ENCODE measurements around the gene C11orf91. TPM values are rescaled to one million over a fixed set of nuclear protein-coding genes. Genes with fewer than 3 reads are reported as not detected.
"Not testable (repeated sequence)": the region's sequence is repeated elsewhere in the genome, so short reads cannot be mapped to it uniquely, and the experiment has no call there.

C11orf91 gene
- total and polyA plus RNA-seq, 4 donors, result not detected

DNA sequence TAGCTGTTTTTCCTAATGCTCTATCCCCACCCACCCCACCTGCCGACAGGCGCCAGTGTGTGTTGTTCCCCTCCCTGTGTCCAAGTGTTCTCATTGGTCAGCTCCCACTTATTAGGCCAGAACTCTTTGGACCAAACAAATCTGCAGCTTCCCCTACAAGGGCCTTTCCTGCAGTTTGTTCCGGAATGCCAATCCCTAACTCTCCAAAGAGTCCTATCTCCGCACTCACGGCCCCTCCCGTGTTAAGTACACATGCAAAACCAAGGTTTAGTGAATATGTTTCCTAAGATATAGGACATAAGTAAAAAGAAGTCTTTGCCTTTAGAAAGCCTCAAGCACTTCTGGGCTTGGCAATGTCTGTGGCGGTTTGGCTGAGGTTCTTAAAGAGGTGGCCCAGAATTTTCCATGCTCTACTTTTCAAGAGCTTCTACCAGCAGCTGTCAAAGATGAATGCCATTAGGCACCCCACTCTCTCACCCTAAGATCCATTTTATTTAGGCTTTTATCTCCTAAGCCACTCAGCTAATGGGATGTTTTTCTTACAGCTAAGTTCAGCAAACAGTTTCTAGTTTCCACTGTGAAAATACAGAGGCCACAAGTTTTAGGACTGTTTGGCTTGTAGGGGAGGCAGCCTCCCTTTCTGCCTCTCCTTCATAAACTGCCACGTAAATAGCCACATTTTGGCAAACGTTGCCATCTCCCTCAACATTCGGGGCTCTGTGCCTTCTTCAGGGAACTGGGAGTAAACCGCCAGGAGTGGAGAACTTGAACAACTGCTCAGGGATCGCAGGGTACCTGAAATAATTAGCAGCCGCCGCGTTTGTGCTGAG lies 34.0 kb upstream of the C11orf91 start:
- Histone ChIP-seq H3K4me1 (ENCODE audit: control insufficient read depth, insufficient read depth, low read length) (peaks cover 29% of the 10 kb centered on the region), H3K9me3 (ENCODE audit: control insufficient read depth, insufficient read depth, low read length) (no peaks in the 10 kb centered on the region), H3K4me3 (ENCODE audit: low read depth, low read length) (peak overlapping the region; percentile 89), H3K36me3 (ENCODE audit: control insufficient read depth, insufficient read depth, low read length) (no peaks in the 10 kb centered on the region), H3K27ac (ENCODE audit: low read depth, low read length) (peak overlapping the region; percentile 81), H3K27me3 (ENCODE audit: control insufficient read depth, insufficient read depth, low read length) (no peaks in the 10 kb centered on the region)
- 21% methylated on average over 11 of the region's 15 CpGs for WGBS (ENCODE audit: insufficient coverage)
- peak in 3 of 6 donors; percentile 46 to 75 (median 54) for DNase-seq (ENCODE audit: low read depth in 4 of 6, low spot score in 6 of 6)

GRCh38 chr11:33733980-33734379 lies 33.4 kb upstream of the C11orf91 start:
- Histone ChIP-seq H3K9me3 (ENCODE audit: control insufficient read depth, insufficient read depth, low read length) (no peaks in the 10 kb centered on the region), H3K4me3 (ENCODE audit: low read depth, low read length) (no peak overlapping the region), H3K27ac (ENCODE audit: low read depth, low read length) (no peak overlapping the region), H3K27me3 (ENCODE audit: control insufficient read depth, insufficient read depth, low read length) (no peaks in the 10 kb centered on the region), H3K36me3 (ENCODE audit: control insufficient read depth, insufficient read depth, low read length) (no peaks in the 10 kb centered on the region), H3K4me1 (ENCODE audit: control insufficient read depth, insufficient read depth, low read length) (peaks cover 29% of the 10 kb centered on the region)
- 60% methylated on average over 1 of the region's 7 CpGs for WGBS (ENCODE audit: insufficient coverage)
- DNase-seq (ENCODE audit: low read depth in 4 of 6, low spot score in 6 of 6), result no peak

- Histone ChIP-seq H3K27ac (ENCODE audit: low read depth, low read length) (no peak overlapping the region), H3K4me1 (ENCODE audit: control insufficient read depth, insufficient read depth, low read length) (peaks cover 27% of the 10 kb centered on the region), H3K4me3 (ENCODE audit: low read depth, low read length) (no peak overlapping the region), H3K27me3 (ENCODE audit: control insufficient read depth, insufficient read depth, low read length) (no peaks in the 10 kb centered on the region), H3K36me3 (ENCODE audit: control insufficient read depth, insufficient read depth, low read length) (no peaks in the 10 kb centered on the region), H3K9me3 (ENCODE audit: control insufficient read depth, insufficient read depth, low read length) (no peaks in the 10 kb centered on the region)
- no CpG with 5 or more reads among the region's 9 CpGs for WGBS (ENCODE audit: insufficient coverage)
- no peak for DNase-seq (ENCODE audit: low read depth in 4 of 6, low spot score in 6 of 6)
Observed at GRCh38 chr11:33731723-33732531, 31.3 kb upstream of the C11orf91 start.

DNA sequence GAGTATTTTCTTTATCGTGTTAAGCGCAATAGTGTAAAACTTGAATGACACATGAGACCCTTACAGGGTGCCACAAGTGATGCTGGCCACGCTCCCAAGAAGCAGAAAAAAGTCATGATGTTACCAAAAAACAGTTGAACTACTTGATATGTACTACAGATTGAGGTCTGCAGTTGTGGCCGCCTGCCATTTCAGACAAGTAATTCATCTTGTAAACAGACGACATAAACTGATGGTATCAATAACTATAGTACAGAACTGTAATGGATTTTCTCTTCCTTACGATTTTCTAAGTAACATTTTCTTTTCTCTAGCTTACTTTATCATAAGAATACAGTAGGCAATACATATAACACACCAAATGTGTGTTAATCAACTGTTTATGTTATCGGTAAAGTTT lies 30.1 kb upstream of the C11orf91 start:
- Histone ChIP-seq H3K27ac (ENCODE audit: low read depth, low read length) (no peak overlapping the region), H3K4me3 (ENCODE audit: low read depth, low read length) (no peak overlapping the region), H3K36me3 (ENCODE audit: control insufficient read depth, insufficient read depth, low read length) (no peaks in the 10 kb centered on the region), H3K9me3 (ENCODE audit: control insufficient read depth, insufficient read depth, low read length) (no peaks in the 10 kb centered on the region), H3K4me1 (ENCODE audit: control insufficient read depth, insufficient read depth, low read length) (peaks cover 15% of the 10 kb centered on the region), H3K27me3 (ENCODE audit: control insufficient read depth, insufficient read depth, low read length) (no peaks in the 10 kb centered on the region)
- DNase-seq (ENCODE audit: low read depth in 4 of 6, low spot score in 6 of 6), result no peak
- WGBS (ENCODE audit: insufficient coverage), result 62% methylated on average over 3 of the region's 7 CpGs

DNA sequence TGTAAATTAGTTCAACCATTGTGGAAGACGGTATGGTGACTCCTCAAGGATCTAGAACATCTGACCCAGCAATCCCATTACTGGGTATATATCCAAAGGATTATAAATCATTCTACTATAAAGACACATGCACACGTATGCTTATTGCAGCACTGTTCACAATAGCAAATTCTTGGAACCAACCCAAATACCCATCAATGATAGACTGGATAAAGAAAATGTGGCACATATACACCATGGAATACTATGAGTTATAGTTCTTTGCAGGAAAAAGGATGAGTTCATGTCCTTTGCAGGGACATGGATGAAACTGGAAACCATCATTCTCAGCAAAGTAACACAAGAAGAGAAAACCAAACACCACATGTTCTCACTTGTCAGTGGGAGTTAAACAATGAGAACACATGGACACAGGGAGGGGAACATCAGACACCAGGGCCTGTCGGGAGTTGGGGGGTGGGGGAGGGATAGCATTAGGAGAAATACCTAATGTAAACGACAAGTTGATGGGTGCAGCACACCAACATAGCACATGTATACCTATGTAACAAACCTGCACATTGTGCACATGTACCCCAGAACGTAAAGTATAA lies 28.5 kb upstream of the C11orf91 start:
- H3K4me3 ChIP-seq (ENCODE audit: low read depth, low read length); H3K36me3 ChIP-seq (ENCODE audit: control insufficient read depth, insufficient read depth, low read length); H3K9me3 ChIP-seq (ENCODE audit: control insufficient read depth, insufficient read depth, low read length); H3K27me3 ChIP-seq (ENCODE audit: control insufficient read depth, insufficient read depth, low read length); H3K27ac ChIP-seq (ENCODE audit: low read depth, low read length); DNase-seq (ENCODE audit: low read depth in 4 of 6, low spot score in 6 of 6); H3K4me1 ChIP-seq (ENCODE audit: control insufficient read depth, insufficient read depth, low read length): not testable (repeated sequence)
- WGBS (ENCODE audit: insufficient coverage), result no CpG with 5 or more reads among the region's 5 CpGs

GRCh38 chr11:33727539-33727938 lies 26.9 kb upstream of the C11orf91 start:
- not testable (repeated sequence) for H3K9me3 ChIP-seq (ENCODE audit: control insufficient read depth, insufficient read depth, low read length); DNase-seq (ENCODE audit: low read depth in 4 of 6, low spot score in 6 of 6); H3K36me3 ChIP-seq (ENCODE audit: control insufficient read depth, insufficient read depth, low read length); H3K4me3 ChIP-seq (ENCODE audit: low read depth, low read length); H3K27me3 ChIP-seq (ENCODE audit: control insufficient read depth, insufficient read depth, low read length); H3K27ac ChIP-seq (ENCODE audit: low read depth, low read length); H3K4me1 ChIP-seq (ENCODE audit: control insufficient read depth, insufficient read depth, low read length)
- WGBS (ENCODE audit: insufficient coverage), result no CpG with 5 or more reads among the region's 1 CpG

GRCh38 chr11:33725496-33725895 lies 24.9 kb upstream of the C11orf91 start:
- Histone ChIP-seq H3K27ac (ENCODE audit: low read depth, low read length) (no peak overlapping the region), H3K9me3 (ENCODE audit: control insufficient read depth, insufficient read depth, low read length) (no peaks in the 10 kb centered on the region), H3K36me3 (ENCODE audit: control insufficient read depth, insufficient read depth, low read length) (peaks cover 6% of the 10 kb centered on the region), H3K4me1 (ENCODE audit: control insufficient read depth, insufficient read depth, low read length) (peaks cover 19% of the 10 kb centered on the region), H3K27me3 (ENCODE audit: control insufficient read depth, insufficient read depth, low read length) (no peaks in the 10 kb centered on the region), H3K4me3 (ENCODE audit: low read depth, low read length) (no peak overlapping the region)
- DNase-seq (ENCODE audit: low read depth in 4 of 6, low spot score in 6 of 6), result no peak
- WGBS (ENCODE audit: insufficient coverage), result 80% methylated on average over 1 of the region's 5 CpGs

GRCh38 chr11:33724644-33725035 lies 24.0 kb upstream of the C11orf91 start:
- peaks cover 11% of the 10 kb centered on the region for H3K36me3 ChIP-seq (ENCODE audit: control insufficient read depth, insufficient read depth, low read length)
- peak overlapping the region; percentile 84 for H3K27ac ChIP-seq (ENCODE audit: low read depth, low read length)
- peaks cover 19% of the 10 kb centered on the region for H3K4me1 ChIP-seq (ENCODE audit: control insufficient read depth, insufficient read depth, low read length)
- no peak overlapping the region for H3K4me3 ChIP-seq (ENCODE audit: low read depth, low read length)
- H3K9me3 ChIP-seq (ENCODE audit: control insufficient read depth, insufficient read depth, low read length), result no peaks in the 10 kb centered on the region
- no CpG with 5 or more reads among the region's 4 CpGs for WGBS (ENCODE audit: insufficient coverage)
- H3K27me3 ChIP-seq (ENCODE audit: control insufficient read depth, insufficient read depth, low read length), result no peaks in the 10 kb centered on the region
- peak in 1 of 6 donors; percentile 38 for DNase-seq (ENCODE audit: low read depth in 4 of 6, low spot score in 6 of 6)

DNA sequence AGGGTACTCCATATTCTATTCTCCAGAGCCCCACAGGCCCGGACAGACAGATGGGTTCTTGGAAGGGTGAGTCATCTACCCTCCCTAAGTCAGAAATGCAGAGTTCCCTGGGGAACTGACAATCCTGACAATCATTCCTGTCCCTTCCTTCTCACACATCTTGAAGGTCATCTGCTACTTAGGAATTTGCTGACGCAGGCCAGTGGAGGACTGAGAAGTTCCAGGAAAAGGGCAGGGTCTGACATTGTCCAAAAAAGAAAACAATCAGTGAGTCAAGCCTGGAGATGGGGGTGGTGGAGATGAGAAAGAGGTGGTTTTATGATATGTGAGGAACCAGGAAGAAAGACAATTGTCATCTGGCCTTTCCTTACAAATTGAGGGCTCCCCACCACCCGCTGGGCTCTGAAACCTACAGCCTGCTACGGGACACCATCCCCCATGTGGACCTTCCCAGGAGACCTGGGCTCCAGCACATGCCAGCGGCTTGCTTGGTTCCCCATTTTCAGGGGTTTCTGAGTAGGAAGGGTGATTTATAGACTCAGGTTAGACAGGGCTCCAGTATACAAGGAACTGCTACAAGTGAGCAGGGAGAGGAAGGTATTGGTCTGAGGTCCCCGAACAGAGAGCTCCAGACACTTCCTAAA lies 22.7 kb upstream of the C11orf91 start:
- DNase-seq (ENCODE audit: low read depth in 4 of 6, low spot score in 6 of 6), result no peak
- peaks cover 17% of the 10 kb centered on the region for H3K36me3 ChIP-seq (ENCODE audit: control insufficient read depth, insufficient read depth, low read length)
- WGBS (ENCODE audit: insufficient coverage), result 86% methylated on average over 5 of the region's 6 CpGs
- no peaks in the 10 kb centered on the region for H3K27me3 ChIP-seq (ENCODE audit: control insufficient read depth, insufficient read depth, low read length)
- no peak overlapping the region for H3K4me3 ChIP-seq (ENCODE audit: low read depth, low read length)
- H3K27ac ChIP-seq (ENCODE audit: low read depth, low read length), result peak overlapping the region; percentile 84
- H3K9me3 ChIP-seq (ENCODE audit: control insufficient read depth, insufficient read depth, low read length), result no peaks in the 10 kb centered on the region
- H3K4me1 ChIP-seq (ENCODE audit: control insufficient read depth, insufficient read depth, low read length), result peaks cover 19% of the 10 kb centered on the region
